Activated naive CD8-positive, alpha-beta T cell treated with anti-CD3 and anti-CD28 coated beads, Interleukin-2, amount 50 U/mL, for 24 hours (primary cell): ENCODE measurements around the gene PRSS21.

Experiments used
- ATAC-seq: fragments of 150-1000 bp; cut with Tn5 transposase; one replicate; pipeline ENCODE4 v1.10.0; 2021
- DNase-seq: peaks from one replicate; pipeline ENCODE4 v3.0.0; 2021
- H3K27ac Mint-ChIP-seq: one replicate; pipeline ENCODE4 v1.8.0; 2021; ENCODE audit warnings: mild to moderate bottlenecking, mixed read lengths
- H3K27me3 Mint-ChIP-seq: one replicate; pipeline ENCODE4 v1.8.0; 2021; ENCODE audit warnings: mixed read lengths
- H3K36me3 Mint-ChIP-seq: one replicate; pipeline ENCODE4 v1.8.0; 2021; ENCODE audit warnings: low read depth, mixed read lengths
- H3K4me1 Mint-ChIP-seq: one replicate; pipeline ENCODE4 v1.8.0; 2021; ENCODE audit warnings: mixed read lengths
- H3K4me3 Mint-ChIP-seq: one replicate; pipeline ENCODE4 v1.8.0; 2021; ENCODE audit warnings: mild to moderate bottlenecking, moderate library complexity, mixed read lengths
- H3K9me3 Mint-ChIP-seq: one replicate; pipeline ENCODE4 v1.8.0; 2021; ENCODE audit warnings: mixed read lengths

PRSS21 gene

DNA sequence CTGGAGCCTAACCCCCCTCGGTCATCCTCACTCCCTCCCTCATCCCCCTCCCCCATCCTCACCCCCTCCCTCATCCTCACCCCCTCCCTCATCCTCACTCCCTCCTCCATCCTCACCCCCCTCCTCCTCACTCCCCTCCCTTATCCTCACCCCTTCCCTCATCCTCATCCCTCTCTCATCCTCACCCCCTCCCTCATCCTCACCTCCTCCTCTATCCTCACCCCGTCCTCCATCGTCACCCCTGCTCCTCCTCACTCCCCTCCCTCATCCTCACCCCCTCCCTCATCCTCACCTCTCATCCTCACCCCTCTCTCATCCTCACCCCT, 30.2 kb upstream of the PRSS21 start:
- peaks cover 8% of the 10 kb centered on the region for H3K4me1 Mint-ChIP-seq
- ATAC-seq (no peak), DNase-seq (no peak)
- no peaks in the 10 kb centered on the region for H3K36me3 Mint-ChIP-seq
- H3K27ac Mint-ChIP-seq: no peak overlapping the region
- H3K4me3 Mint-ChIP-seq: no peak overlapping the region
- H3K27me3 Mint-ChIP-seq: peaks cover 11% of the 10 kb centered on the region
- no peaks in the 10 kb centered on the region for H3K9me3 Mint-ChIP-seq

DNA sequence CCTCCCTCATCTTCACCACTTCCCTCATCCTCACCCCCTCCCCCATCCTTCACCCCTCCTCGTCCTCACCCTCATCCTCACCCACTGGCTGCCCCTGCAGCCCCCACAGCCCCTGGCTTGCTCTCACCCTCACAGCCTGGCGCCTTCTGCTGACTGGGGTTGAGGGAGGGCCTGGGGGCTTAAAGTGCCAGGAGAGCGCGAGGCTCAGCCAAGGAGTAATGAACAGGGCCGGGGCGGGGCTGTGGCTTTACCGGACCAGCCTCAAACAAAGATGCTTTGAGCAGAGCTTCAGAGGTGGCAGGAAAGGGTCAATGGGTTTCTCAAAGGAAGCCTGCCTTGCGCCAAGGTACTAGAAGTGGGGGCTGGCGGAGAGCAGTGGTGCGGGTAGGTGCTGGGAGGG, 29.6 kb upstream of the PRSS21 start, which contains the start of gene PRSS33:
Gene PRSS33, minus strand, starts transcription at position 155 of the 400 bp plus-strand sequence. CDS start 1,013 bp downstream, outside the sequence.
- Mint-ChIP-seq H3K27ac (no peak within 1 kb of the TSS), H3K4me1 (peaks cover 8% of the 10 kb centered on the region), H3K9me3 (no peaks in the 10 kb centered on the region), H3K27me3 (peaks cover 15% of the 10 kb centered on the region), H3K36me3 (no peaks in the 10 kb centered on the region), H3K4me3 (peak within 1 kb of the TSS; percentile 63)
- DNase-seq (no peak), ATAC-seq (no peak)

DNA sequence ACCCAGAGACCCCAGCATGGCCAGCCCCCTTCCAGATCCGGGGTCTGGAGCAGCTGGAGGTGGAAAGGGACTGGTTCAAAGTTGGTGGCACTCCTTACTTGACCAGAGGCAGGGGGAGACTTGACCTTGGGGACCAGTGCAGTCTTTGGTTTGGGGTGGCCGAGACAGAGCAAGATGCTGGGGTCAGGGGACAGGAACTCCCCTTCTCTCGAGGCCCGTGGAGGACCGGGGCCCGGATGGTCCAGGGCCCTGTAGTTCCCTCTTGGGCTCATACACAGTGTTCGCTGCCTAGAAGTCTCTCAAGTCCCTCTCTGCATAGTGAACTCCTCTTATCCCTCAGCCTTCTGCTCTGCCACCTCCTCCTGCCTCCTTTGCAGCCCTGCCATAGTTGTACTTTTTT, 29.1 kb upstream of the PRSS21 start:
- no peak overlapping the region for H3K27ac Mint-ChIP-seq

GRCh38 chr16:2790631-2791030, 26.4 kb upstream of the PRSS21 start:
- H3K9me3 Mint-ChIP-seq: no peaks in the 10 kb centered on the region
- H3K4me1 Mint-ChIP-seq: peaks cover 5% of the 10 kb centered on the region
- DNase-seq: no peak
- no peak overlapping the region for H3K4me3 Mint-ChIP-seq
- peaks cover 19% of the 10 kb centered on the region for H3K27me3 Mint-ChIP-seq
- no peak for ATAC-seq
- H3K27ac Mint-ChIP-seq: no peak overlapping the region
- no peaks in the 10 kb centered on the region for H3K36me3 Mint-ChIP-seq

More for the DNA sequence above, 29.1 kb upstream of the PRSS21 start:
- peaks cover 15% of the 10 kb centered on the region for H3K27me3 Mint-ChIP-seq
- no peak for ATAC-seq
- peaks cover 8% of the 10 kb centered on the region for H3K4me1 Mint-ChIP-seq
- DNase-seq: no peak
- H3K36me3 Mint-ChIP-seq: no peaks in the 10 kb centered on the region
- H3K4me3 Mint-ChIP-seq: no peak overlapping the region
- H3K9me3 Mint-ChIP-seq: no peaks in the 10 kb centered on the region

DNA sequence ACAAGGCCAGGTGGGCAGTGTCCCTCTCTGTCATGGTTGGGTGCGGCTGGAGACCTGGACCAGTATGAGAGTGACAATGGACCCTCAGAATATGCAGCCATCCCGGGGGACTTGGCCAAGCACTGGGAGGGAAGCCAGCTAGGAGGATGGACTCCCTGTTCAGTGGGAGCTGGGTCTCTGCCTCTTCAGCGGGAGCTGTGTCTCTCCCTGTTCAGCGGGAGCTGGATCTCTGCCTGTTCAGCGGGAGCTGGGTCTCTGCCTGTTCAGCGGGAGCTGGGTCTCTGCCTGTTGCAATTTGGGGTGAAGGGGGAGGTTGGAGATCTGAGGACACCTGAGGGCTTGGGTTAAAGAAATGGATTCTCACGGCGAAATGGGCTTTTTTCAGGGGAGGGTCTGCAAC, 25.9 kb upstream of the PRSS21 start:
- ATAC-seq: no peak
- H3K27ac Mint-ChIP-seq: no peak overlapping the region
- H3K4me3 Mint-ChIP-seq: no peak overlapping the region
- H3K36me3 Mint-ChIP-seq: no peaks in the 10 kb centered on the region
- no peak for DNase-seq
- H3K27me3 Mint-ChIP-seq: peaks cover 18% of the 10 kb centered on the region
- peaks cover 2% of the 10 kb centered on the region for H3K4me1 Mint-ChIP-seq
- H3K9me3 Mint-ChIP-seq: no peaks in the 10 kb centered on the region

DNA sequence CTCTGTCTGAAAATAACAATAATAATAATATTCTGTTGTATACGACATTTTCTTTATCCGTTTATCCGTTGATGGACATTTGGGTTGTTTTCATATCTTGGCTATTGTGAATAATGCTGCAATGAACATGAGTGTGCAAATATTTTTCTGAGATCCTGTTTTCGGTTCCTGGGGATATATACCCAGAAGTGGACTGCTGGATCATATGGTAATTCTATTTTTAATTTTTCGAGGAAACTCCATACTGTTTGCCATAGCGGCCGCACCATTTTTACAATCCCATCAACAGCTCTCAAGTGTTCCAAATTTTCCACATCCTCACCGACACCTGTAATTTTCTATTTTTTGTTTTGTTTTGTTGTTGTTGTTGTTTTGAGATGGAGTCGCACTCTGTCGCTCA, 24.1 kb upstream of the PRSS21 start:
- peaks cover 21% of the 10 kb centered on the region for H3K27me3 Mint-ChIP-seq
- no peak for ATAC-seq

DNA sequence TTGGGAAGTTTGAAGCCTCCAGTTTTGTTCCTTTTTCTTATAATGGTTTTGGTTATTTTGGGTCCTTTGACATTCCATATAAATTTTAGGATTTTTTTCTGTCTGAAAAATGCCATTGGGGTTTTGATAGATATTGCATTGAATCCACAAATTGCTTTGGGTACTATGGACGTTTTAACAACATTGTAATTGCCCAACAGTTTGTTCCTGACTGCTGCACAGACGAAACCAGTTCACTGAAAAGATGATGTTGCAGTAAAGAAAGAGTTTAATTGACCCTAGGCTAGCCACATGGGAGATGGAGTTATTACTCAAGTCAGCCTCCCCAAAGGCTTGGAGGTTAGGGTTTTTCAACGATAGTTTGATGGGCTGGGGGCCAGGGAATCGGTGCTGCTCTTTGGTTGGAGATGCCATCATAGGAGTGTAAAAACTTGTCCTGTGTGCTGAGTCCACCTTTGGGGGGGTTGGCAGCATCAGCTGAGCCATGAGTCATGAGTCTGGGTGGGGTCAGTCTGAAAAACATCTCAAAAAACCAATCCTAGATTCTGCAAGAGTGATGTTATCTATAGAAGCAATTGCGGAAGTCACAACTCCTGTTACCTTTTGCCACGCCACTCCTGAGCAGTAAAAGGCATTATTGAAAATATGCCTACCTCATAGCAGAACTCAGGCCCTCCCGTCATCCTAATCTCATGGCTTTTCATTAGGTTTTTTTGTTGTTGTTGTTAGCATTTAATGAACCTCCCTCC, 21.5 kb upstream of the PRSS21 start:
- DNase-seq (no peak), ATAC-seq (no peak)
- Mint-ChIP-seq H3K4me1 (no peaks in the 10 kb centered on the region), H3K27ac (no peak overlapping the region), H3K4me3 (no peak overlapping the region), H3K36me3 (no peaks in the 10 kb centered on the region), H3K9me3 (no peaks in the 10 kb centered on the region), H3K27me3 (peaks cover 18% of the 10 kb centered on the region)

More for the DNA sequence above, 24.1 kb upstream of the PRSS21 start:
- Mint-ChIP-seq H3K27ac (no peak overlapping the region), H3K4me1 (no peaks in the 10 kb centered on the region), H3K4me3 (no peak overlapping the region), H3K9me3 (no peaks in the 10 kb centered on the region), H3K36me3 (no peaks in the 10 kb centered on the region)
- DNase-seq: no peak

GRCh38 chr16:2798723-2799204, 18.3 kb upstream of the PRSS21 start:
- Mint-ChIP-seq H3K9me3 (peaks cover 9% of the 10 kb centered on the region), H3K4me1 (no peaks in the 10 kb centered on the region), H3K27ac (no peak overlapping the region), H3K36me3 (no peaks in the 10 kb centered on the region), H3K4me3 (no peak overlapping the region), H3K27me3 (peaks cover 12% of the 10 kb centered on the region)
- no peak for ATAC-seq
- no peak for DNase-seq

DNA sequence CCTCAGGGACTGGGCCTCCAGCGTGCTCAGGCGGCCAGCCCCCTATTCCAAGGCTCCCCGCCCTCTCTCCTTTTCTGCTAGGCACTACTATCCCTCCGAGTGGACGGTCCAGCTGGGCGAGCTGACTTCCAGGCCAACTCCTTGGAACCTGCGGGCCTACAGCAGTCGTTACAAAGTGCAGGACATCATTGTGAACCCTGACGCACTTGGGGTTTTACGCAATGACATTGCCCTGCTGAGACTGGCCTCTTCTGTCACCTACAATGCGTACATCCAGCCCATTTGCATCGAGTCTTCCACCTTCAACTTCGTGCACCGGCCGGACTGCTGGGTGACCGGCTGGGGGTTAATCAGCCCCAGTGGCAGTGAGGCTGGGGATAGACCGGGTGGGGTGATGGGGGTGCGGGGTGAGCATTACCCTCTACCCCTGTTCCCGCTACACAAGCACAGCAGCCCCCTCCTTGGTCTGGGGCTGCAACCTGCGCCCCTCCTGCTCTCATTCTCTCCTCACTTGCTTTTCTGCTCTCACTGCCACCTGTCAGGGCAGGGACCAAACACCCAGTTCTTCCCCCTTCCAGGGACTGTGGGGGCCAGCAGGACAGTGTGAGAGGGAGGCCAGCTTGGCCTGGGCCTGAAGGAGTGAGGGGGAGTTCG, 17.7 kb upstream of the PRSS21 start:
- no peak overlapping the region for H3K4me3 Mint-ChIP-seq
- H3K36me3 Mint-ChIP-seq: no peaks in the 10 kb centered on the region
- no peaks in the 10 kb centered on the region for H3K4me1 Mint-ChIP-seq
- H3K27me3 Mint-ChIP-seq: peaks cover 13% of the 10 kb centered on the region
- H3K9me3 Mint-ChIP-seq: peaks cover 11% of the 10 kb centered on the region
- DNase-seq (no peak), ATAC-seq (no peak)
- H3K27ac Mint-ChIP-seq: no peak overlapping the region

DNA sequence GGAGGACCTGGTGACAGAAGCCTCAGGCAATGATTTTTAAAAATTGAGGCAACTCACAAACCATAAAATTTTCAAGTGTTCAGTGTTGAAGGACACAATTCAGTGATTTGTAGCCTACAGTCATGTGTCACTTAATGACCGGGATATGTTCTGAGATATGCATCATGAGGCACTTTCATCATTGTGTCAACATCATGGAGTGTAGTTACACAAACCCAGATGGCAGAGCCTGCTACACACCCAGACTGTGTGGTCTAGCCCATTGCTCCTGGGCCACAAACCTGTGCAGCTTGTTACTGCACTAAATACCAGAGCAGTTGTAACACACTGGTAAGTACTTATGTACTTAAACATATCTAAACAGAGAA, 17.2 kb upstream of the PRSS21 start:
- H3K27me3 Mint-ChIP-seq: peaks cover 9% of the 10 kb centered on the region
- ATAC-seq (no peak), DNase-seq (no peak)
- H3K9me3 Mint-ChIP-seq: peaks cover 11% of the 10 kb centered on the region
- no peak overlapping the region for H3K27ac Mint-ChIP-seq
- H3K36me3 Mint-ChIP-seq: no peaks in the 10 kb centered on the region
- no peak overlapping the region for H3K4me3 Mint-ChIP-seq
- no peaks in the 10 kb centered on the region for H3K4me1 Mint-ChIP-seq

- H3K4me1 Mint-ChIP-seq: no peaks in the 10 kb centered on the region
- ATAC-seq: no peak
- H3K4me3 Mint-ChIP-seq: no peak overlapping the region
- no peak overlapping the region for H3K27ac Mint-ChIP-seq
- H3K36me3 Mint-ChIP-seq: no peaks in the 10 kb centered on the region
- DNase-seq: no peak
- peaks cover 11% of the 10 kb centered on the region for H3K9me3 Mint-ChIP-seq
- peaks cover 6% of the 10 kb centered on the region for H3K27me3 Mint-ChIP-seq
These were observed 13.4 kb upstream of the PRSS21 start for GRCh38 chr16:2803545-2804195.

DNA sequence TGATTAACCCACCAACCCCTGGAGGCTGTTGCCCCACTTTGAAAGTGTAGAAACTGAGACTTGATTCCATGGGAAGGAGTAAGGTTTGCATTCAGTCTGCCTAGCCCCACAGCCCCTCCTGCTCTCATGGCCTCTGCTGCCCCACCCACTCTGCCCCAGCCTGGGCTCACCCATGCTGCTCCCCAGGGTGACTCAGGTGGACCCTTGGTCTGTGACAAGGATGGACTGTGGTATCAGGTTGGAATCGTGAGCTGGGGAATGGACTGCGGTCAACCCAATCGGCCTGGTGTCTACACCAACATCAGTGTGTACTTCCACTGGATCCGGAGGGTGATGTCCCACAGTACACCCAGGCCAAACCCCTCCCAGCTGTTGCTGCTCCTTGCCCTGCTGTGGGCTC, 12.3 kb upstream of the PRSS21 start:
- Mint-ChIP-seq H3K36me3 (no peaks in the 10 kb centered on the region), H3K4me1 (no peaks in the 10 kb centered on the region), H3K9me3 (peaks cover 11% of the 10 kb centered on the region), H3K27me3 (peaks cover 6% of the 10 kb centered on the region), H3K27ac (no peak overlapping the region), H3K4me3 (no peak overlapping the region)
- ATAC-seq: no peak
- no peak for DNase-seq

- Mint-ChIP-seq H3K27ac (no peak overlapping the region), H3K36me3 (no peaks in the 10 kb centered on the region), H3K4me3 (no peak overlapping the region), H3K27me3 (peaks cover 6% of the 10 kb centered on the region), H3K9me3 (peaks cover 11% of the 10 kb centered on the region), H3K4me1 (no peaks in the 10 kb centered on the region)
- ATAC-seq (no peak), DNase-seq (no peak)
These were observed 10.8 kb upstream of the PRSS21 start for GRCh38 chr16:2806286-2806685.

DNA sequence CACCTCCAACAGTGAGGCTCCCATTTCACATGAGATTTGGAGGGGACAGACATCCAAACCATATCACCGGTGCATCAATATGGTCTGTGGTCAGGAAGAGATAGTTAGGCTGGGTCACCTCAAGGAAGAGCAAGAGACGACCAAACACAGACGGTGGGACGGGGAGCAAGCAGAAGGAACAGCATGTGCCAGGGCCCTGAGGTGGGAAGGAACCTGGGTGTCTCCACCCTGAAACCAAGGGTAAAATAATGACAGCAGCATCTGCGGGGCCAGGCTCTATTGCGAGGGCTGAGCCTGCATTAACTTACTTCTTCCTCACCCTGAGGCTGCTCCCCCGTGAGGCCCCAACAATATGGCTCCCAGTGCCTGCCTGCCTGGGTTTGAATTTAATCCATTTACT, 8.9 kb upstream of the PRSS21 start:
- DNase-seq (no peak), ATAC-seq (no peak)
- Mint-ChIP-seq H3K27me3 (peaks cover 8% of the 10 kb centered on the region), H3K4me3 (no peak overlapping the region), H3K36me3 (no peaks in the 10 kb centered on the region), H3K4me1 (no peaks in the 10 kb centered on the region), H3K27ac (no peak overlapping the region), H3K9me3 (peaks cover 8% of the 10 kb centered on the region)

DNA sequence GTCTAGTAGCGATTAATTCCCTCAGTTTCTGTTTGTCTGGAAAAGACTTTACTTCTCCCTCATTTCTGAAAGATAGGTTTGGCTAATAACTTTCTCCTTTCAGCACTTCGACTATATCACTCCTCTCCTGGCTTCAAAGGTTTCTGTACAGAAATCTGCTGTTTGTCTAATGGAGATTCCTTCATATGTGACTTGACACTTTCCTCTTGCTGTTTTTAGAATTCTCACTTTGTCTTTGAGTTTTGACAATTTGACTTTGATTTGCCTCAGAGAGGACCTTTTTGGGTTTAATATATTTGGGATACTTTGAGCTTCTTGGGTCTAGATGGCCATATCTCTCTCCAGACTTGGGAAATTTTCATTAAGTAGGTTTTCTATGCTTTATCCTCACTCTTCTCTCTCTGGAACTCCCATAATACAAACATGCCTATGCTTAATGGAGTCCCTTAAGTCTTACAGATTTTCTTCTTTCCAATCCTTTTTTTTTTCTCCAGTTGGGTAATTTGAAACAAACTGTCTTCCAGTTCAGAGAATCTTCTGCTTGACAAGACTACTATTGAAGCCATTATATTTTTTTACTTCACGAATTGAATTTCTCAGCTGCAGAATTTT, 7.8 kb upstream of the PRSS21 start:
- H3K27ac Mint-ChIP-seq: no peak overlapping the region
- no peaks in the 10 kb centered on the region for H3K36me3 Mint-ChIP-seq
- DNase-seq (no peak), ATAC-seq (no peak)
- no peaks in the 10 kb centered on the region for H3K4me1 Mint-ChIP-seq
- no peaks in the 10 kb centered on the region for H3K9me3 Mint-ChIP-seq
- H3K27me3 Mint-ChIP-seq: peaks cover 6% of the 10 kb centered on the region
- no peak overlapping the region for H3K4me3 Mint-ChIP-seq
